Activated CD8-positive, alpha-beta memory T cell treated with anti-CD3 and anti-CD28 coated beads, Interleukin-2, amount 50 U/mL, for 24 hours (primary cell): ENCODE data around the gene TMEM150C.
"Not testable (repeated sequence)": the region's sequence is repeated elsewhere in the genome, so short reads cannot be mapped to it uniquely, and the experiment has no call there.

Experiments used
- DNase-seq: peaks from one replicate; pipeline ENCODE4 v3.0.0-alpha.2; 2020; ENCODE audit errors: extremely low read depth

Gene TMEM150C

DNA sequence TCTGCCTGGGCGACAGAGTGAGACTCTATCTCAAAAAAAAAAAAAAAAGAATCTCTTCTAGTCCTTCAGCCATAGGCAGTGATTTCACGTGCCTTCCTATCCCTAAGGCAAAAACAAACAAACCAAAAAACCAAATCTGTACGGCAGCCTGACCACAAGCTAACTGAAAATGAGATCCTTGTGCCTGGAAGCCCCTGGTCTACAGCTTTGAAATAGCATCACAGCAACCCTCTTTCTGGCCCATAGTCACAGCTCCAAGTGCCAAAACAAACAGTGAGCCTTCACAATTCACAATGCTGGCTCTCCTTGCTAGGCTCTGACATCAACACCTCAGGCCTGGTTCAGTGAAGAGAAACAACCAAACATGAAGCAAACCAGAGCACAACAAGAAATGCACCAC is 46.1 kb downstream of the TMEM150C start:
- DNase-seq = no peak

DNA sequence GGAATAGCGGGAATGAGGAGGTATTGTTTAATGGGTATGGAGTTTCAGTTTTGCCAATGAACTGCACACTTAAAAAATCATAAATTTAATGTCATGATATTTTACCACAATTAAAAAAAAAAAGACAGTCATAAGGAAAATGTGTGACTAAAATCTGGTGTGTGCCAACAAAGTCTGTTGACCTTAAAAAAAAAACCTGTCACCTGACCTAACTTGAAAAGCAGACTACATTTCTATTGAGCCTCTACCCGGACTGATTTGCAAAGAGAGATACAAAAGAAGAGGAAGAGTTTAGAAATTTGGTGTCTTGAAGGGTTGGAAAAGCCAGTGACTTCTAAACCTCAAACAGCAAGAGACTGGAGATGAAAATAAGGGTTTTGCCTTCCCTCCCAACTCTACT is 48.4 kb downstream of the TMEM150C start:
- DNase-seq = no peak

DNA sequence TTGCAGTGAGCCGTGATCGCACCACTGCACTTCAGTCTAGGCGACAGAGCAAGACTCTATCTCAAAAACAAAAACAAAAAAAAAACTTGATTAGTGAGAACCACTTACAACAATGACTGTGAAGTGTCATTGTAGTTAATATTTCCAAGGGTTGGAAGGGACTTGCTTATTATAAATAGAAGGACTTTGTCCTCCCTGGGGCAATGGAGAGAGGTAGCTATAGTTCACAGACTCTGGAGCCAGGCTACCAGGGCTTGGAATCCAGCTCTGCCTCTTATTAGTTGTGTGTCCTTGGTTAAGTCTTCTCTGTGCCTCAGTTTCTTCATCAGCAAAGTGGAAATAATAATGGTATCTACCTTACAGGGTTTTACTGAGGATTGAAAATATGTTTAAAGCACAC is 51.6 kb downstream of the TMEM150C start:
- DNase-seq = no peak

DNA sequence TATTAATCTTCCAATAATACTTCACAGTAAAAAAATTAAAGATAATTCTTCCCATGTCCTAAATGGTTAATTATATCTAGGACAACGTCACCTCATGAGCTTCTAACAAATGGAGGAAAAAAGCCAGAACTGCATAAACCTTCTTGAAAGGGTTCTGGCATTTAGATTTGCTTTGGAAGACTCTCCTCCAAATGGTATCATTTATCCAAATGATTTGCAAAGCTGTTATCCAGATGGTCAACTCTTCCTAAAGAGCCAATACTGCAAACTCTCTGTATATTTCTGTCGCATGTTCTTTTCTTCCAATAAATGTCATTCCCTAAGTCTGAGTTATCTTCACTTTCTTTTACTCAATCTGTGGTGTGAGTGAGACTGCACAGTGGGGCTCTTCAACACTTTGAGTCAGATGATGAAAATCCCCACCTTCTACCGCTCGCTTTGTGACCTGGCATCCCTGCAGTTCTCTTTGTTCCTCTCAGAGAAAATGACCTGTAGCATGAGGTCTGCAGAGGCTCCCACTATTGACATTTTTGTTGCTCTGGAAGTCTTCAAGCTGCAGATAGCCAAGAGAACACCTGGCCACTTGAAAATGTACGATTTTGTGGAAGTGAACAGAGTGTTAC is 52.9 kb downstream of the TMEM150C start:
- no peak for DNase-seq

DNA sequence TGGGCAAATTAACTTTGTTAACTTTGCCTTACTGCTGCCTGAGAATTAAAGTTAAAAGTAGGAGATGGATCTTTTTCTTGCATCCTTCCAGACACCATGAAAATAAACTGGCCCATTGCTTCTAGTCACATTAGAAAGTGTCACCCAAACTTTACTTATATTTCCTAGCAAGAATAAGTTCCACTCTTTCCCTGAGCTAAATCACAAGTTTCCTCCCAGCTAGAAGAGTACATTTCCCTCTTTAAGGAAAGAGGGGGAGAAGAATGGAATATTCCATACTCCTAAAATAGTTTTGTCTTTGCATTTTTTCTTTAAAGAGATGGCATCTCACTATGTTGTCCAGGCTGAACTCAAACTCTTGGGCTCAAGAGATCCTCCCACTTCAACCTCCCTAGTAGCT is 53.8 kb downstream of the TMEM150C start:
- no peak for DNase-seq

DNA sequence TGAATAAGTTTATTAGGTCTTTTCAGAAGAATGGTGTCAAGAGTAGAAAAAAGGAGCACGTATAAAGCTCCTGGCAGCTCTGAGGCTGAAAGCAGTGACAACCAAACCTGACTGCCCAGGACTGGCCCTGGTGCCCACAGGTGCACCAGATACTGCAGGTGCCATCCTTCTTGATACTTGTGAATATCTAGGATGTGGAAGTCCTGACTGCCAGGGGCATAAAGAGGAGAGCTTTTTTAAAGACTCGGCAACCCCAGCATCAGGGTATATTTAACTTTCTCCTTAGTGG is 60.7 kb downstream of the TMEM150C start:
- DNase-seq = no peak

DNA sequence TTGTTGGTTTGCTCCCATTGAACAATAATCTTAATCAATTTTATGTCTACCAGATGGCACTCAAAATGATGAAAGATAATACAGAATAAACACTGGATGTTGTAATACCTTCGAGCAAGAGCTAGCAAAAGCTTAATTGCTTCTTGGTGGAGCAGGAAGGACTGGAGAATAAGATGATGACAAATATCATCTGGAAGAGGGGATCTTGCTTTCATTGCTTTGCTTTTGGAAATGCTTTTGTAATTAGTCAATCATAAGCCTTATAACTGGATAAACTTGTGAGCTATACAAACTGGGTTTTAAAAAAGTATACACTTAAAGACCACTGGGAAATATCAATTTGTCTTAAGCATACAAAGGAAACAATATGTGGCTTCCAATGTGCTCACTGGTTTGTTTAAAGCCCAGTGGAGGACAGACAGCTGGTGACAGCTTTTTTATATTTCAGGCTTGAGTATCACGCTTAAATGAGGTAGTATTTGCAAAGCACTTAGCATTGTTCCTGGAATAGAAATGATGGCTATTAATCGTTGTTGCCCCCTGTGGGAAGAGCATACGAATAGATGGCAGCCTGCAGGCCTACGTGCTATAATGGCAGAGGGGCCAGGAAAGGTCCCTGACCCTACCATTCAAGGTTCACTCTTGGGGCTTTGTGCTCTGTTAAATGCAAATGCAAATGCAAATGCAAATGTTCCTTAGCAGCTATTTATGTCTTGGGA is 61.2 kb downstream of the TMEM150C start:
- no peak for DNase-seq

DNA sequence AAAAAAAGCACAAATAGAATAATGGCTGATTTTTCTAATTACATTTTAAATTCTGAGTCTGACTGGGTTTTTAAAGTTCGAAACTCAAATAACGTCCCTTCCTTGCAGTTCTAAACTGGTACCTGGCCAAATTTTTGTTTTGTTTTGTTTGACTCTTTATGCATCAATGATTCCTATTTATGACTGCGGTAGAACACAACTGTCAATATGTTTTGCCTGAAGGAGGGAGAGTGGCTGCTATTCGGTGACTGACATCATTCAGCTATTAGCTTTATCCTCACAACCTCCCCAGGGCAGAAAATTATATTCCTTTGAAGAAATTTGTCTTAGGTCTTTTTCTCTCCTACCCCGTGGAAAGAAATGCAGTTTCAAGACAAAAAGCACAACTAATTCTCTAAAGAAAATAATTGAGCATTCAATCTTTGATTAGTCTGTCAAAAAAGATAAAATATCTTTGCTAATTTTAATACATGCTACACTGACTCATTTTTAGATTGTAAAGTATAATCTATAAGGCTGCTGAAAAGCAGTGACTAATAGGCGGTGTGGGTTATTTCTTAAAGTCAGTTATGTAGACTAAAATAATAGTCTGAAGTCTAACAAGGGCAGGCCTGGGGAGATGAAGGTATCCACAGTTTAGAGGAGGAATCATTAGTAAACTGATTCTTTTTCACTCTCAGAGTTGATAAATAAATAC is 61.9 kb downstream of the TMEM150C start:
- no peak for DNase-seq

DNA sequence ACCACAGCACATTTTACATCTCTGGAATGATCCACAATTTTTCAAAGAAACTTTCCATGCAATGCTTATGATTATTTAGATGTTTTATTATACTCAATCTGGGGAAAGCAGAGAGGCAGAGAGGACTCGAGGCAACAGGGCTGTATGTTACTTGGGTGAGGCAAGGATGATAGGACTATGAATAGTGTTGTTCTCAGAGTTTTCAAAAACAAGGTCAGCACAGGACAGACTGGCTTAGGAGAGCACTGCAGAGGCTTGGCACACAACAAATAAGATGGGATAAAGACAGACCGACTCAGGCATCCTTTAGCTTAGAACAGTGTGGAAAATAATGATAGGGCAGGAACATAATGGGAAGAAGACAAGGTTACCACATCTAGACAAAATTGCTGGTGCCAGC is 65.4 kb downstream of the TMEM150C start:
- no peak for DNase-seq

DNA sequence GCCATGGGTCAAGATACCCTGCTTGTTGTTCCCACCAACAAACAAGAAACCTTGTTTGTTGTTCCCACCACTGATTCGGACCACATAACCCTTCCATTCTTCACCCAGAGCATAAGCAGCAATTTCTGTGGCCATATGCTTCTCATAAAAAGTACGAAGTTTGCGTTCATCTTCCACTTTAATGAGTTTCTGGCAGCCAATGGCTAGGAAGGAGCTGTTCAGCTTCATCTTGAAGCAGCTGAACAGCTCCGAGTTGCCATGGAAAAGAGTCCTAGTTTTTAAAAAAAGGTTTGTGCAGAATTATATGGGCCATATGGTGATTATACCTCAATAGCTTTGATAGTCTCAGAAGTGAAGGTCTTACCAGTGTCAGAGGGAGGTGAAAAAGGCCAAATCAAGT is 66.1 kb downstream of the TMEM150C start:
- no peak for DNase-seq

DNA sequence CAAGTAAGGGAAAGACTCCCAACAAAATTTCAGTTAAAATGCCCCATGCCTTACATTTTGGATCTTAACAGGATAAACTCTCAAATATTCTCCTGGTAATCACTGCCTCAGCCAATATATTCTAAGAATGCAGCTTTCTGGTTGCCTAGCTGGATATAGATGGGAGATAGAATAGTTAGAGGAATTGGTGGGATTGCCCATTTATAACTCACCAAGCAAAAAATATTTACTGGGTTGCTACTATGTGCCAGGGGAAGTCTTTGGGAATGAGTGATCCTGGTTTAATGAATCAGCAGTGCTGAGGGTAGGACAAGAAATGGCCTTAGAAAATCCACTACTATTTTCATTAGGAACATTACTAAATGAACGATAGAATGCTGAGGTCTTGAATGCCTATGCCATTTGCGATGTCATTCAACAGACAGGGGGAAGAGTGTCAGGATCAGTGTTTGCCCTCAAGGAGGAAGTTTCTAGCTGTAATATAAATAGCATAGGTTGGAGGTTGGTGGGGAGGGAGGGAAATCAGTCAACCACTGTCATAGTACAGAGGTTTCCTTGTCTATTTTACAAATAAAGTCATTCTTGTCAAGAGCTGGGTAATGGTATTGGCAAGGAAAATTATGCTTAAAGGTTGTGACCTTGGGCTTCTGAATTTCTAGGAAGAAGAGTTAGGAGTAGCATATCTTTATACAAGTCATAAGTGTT is 67.9 kb downstream of the TMEM150C start:
- DNase-seq = no peak

DNA sequence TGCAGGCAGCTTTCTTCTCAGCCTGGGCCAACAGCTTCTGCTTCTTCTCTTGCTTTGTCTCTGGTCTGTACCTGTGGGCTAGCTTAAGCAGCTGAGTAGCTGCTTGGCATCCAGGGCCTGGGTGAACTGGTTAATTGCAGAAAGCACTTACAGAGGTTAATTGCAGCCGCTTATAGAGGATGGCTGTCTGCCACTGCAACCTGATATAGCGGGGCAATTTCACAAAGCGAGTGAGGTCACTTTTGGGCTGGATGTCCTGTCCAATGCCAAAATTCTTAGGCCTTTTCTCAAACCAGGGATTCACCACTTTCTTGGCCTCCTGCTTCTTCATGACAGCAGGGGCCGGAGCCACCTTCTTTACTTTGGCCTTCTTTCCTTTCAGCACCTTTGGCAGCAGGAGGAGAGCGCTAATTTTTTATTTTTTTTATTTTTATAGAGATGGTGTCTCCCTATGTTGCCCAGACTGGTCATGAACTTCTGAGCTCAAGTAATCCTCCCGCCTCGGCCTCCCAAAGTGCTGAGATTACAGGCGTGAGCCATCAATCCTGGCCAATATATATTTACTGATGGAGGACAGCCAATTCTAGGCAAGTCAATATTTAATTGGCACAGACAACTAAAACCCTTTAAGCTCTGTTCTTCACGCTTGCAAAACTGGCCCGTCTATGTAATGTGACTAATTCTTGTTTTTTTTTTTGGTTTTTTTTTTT is 70.4 kb downstream of the TMEM150C start:
- DNase-seq = no peak

DNA sequence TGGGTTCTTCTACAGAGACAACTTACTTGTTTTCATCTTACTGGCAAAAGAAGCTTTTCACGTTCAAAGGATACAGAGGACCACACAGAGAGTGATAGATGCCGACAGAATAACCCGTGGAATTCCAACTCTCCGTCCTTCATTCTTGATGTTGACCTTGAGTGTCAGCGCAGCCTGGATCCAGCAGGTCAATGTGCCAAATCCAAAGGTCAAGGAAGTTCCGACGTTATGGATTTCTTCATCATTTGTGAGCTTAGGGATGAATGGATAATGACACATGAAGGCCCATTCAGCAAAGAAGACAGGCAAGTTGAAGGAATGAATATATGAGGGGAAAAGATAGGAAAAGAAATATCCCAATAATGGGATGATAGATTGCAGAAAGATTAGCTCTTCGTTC is 71.8 kb downstream of the TMEM150C start:
- no peak for DNase-seq

DNA sequence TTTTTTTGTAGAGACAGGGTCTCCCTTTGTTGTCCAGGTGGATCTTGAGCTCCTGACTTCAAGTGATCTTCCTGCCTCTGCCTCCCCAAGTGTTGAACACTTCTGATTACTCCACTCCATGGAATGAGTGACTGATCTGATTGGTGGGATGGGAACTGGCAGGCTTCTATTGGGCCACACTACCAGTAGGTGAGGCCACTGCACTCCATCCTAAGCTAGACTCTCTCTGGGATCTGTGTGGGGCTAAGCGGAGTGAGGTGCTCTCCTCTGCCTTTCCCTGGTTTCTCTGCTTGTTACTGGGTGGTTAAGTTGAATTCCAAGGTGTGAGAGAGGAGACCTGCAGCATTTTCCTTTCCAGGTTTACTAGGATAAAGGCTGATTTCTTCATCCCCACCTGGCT is 72.7 kb downstream of the TMEM150C start:
- DNase-seq = no peak

DNA sequence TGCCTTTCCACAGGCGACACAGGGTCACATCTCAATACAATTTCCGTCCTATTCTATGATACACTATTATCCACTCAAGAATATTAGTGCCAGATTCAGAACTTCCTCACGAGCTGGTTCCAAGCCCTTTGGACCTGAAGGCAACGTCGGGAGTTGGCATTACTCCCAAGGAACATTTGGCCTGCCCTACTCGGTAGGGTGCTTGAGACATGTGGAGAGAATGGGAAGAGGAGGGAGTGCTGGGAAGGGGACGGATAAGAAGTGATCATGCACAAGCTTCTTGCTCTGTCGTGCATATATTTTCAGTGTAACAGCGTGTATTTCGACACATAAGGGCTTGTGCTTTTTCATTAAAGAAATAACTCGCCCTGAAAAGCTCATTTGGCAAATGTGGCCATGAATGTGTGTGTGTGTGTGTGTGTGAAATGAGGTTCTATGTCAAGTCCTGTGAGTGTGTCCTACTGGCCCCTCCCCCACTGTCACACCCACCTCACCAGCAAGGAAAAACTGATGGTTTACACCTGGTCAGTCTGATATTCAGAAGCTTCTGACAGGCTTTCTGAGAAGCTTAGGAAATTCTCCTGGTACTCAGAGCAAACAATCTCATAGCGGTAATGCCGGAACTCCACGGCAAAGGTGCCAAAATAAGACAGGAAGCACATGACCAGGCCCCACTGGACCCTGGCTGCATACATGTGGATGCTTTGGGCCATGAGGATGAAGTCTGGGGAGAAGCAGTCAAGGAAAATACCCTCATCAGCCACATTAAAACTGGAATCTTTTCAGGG is 76.6 kb downstream of the TMEM150C start:
- no peak for DNase-seq

DNA sequence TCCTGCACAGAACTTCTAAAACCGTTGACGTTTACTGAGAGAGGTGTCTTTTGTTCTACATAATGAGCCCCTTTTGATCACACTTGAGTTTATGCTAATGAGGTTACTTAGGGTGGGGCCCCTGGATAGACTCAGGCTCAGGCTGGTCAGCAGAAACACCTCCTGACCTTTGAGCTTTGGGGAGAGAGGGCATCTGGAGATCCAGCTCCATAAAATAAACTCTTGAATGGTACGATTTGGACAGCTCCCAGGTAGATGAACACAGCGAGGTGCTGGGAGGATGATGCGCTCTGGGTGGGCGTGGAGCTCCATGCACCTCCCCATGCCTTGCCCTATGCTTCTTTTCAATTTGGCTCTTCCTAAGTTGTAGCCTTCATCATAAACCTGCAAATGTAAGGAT is 79.4 kb downstream of the TMEM150C start:
- no peak for DNase-seq

DNA sequence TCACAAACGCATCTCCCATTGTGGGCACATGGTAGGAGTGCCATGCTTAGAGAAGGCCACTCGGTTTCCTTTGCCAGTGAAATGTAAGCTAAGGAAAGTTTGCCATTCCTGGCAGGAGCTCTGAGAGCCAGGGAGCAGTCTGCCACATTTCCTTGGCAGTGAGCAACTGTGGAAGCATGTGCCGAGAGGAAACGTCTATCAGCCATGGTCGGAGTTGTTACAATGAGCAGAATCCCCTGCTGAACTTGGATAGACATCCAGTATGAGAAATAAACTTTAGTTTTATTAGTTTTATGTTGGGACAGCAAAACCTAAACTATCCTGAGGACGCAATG is 80.3 kb downstream of the TMEM150C start:
- DNase-seq = no peak

DNA sequence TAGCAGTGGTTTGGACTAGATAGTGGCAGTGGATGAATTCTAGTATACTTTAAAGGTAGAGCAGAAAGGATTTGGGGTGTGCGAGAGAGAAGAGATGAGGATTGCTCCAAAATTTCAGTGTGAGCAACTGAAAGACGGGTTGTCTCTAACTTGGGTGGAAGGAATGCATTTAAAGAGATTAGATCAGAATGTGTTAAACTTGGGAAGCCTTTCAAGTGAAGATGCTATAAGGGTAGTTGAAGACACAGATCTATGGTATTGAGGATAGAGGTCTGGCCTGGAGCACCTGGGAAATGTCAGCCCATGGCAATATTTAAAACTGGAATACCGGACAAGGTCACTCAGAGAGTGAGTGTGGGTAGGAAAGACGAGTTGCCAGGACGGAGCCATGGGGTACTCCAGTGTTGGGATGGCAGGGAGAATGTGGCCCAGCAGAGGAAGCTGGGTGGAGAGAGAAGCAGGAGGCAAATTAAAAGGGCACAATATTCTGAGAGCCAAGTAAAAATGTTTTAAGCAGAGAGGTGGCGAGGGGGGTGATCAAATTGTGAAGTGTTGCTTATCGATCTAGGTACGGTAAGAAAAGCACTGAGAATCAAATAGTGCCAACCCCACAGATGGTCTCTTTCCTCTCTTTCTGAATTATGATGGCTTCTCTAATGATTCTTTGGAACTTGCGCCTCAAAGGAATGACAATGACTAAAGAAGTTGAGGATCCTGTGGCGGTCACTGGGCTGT is 80.8 kb downstream of the TMEM150C start:
- no peak for DNase-seq

DNA sequence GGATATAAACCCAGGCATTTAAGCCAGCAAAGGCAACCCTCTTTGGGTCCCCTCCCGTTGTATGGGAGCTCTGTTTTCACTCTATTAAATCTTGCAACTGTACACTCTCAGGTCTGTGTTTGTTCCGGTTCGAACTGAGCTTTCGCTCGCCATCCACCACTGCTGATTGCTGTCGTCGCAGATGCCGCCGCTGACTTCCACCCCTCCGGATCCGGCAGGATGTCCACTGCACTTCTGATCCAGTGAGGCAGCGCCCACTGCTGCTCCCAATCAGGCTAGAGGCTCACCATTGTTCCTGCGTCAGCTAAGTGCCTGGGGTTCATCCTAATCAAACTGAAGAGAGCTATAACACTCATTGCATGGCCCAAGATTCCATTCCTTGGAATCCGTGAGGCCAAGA is 82.2 kb downstream of the TMEM150C start:
- DNase-seq = no peak

DNA sequence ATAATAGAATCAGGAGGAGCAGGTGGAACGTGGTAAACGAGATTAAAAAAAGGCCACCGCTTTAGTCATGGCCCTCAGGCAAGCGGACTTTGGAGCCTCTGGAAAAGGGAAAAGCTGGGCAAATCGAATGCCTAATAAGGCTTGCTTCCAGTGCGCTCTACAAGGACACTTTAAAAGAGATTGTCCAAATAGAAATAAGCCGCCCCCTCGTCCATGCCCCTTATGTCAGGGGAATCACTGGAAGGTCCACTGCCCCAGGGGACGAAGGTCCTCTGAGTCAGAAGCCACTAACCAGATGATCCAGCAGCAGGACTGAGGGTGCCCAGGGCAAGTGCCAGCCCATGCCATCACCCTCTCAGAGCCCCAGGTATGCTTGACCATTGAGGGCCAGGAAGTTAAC is 84.3 kb downstream of the TMEM150C start:
- DNase-seq = not testable (repeated sequence)

DNA sequence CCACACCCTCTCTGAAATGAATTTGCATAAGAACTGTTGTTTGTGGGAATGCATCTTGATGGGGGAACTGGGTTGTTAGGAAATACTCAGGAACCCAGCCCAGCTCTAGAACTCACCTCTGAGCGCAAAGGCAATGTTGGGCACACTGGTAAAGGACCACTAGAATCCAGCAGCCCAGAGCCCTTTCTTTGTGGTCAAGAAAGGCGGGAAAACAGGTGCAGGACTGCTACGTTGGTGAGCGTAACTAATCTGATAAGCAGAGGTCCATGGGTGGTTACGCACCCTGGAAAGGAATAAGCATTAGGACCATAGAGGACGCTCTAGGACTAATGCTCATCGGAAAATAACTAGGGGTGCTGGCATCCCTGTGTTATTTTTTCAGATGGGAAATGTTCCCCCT is 85.9 kb downstream of the TMEM150C start:
- DNase-seq = not testable (repeated sequence)
